Neutrophil (primary cell): ENCODE measurements around the gene FXN.

ENCODE experiments used
- H3K27ac ChIP-seq: fragments of 200-600 bp; sonication (generic); 2 replicates; pipeline ENCODE4 v1.5.1; 2016; ENCODE audit warnings: mild to moderate bottlenecking, moderate library complexity
- H3K27me3 ChIP-seq: fragments of 200-600 bp; sonication (generic); 2 replicates; pipeline ENCODE4 v1.6.0; 2016; ENCODE audit warnings: mild to moderate bottlenecking
- H3K36me3 ChIP-seq: fragments of 200-600 bp; sonication (generic); 2 replicates; pipeline ENCODE4 v1.5.1; 2017
- H3K4me1 ChIP-seq, 2 experiments: fragments of 200-600 bp in 1 of 2; sonication (generic) in 1 of 2; 1 replicate in 1 of 2; 2 replicates in 1 of 2; pipeline versions ENCODE4 v1.5.1 to v1.6.1; 2013 to 2016; ENCODE audit warnings: low read depth in 1 of 2, low read length in 1 of 2, mild to moderate bottlenecking in 1 of 2, moderate library complexity in 1 of 2; ENCODE audit not compliant: control insufficient read depth in 1 of 2, insufficient read depth in 1 of 2
- H3K4me3 ChIP-seq, 2 experiments: fragments of 200-600 bp in 1 of 2; sonication (generic) in 1 of 2; 1 replicate in 1 of 2; 2 replicates in 1 of 2; pipeline ENCODE4 v1.5.1; 2013 to 2016; ENCODE audit warnings: low read depth in 1 of 2, low read length in 1 of 2, mild to moderate bottlenecking in 1 of 2, moderate library complexity in 1 of 2
- H3K9me3 ChIP-seq: fragments of 200-600 bp; sonication (generic); 2 replicates; pipeline ENCODE4 v1.5.1; 2016
- TF ChIP-seq, protein P1 (sequence below): fragments of 200-600 bp; sonication (generic); IDR thresholded peaks from 2 replicates; pipeline ENCODE4 v1.5.1; 2016; ENCODE audit warnings: antibody characterized with exemption

FXN gene

DNA sequence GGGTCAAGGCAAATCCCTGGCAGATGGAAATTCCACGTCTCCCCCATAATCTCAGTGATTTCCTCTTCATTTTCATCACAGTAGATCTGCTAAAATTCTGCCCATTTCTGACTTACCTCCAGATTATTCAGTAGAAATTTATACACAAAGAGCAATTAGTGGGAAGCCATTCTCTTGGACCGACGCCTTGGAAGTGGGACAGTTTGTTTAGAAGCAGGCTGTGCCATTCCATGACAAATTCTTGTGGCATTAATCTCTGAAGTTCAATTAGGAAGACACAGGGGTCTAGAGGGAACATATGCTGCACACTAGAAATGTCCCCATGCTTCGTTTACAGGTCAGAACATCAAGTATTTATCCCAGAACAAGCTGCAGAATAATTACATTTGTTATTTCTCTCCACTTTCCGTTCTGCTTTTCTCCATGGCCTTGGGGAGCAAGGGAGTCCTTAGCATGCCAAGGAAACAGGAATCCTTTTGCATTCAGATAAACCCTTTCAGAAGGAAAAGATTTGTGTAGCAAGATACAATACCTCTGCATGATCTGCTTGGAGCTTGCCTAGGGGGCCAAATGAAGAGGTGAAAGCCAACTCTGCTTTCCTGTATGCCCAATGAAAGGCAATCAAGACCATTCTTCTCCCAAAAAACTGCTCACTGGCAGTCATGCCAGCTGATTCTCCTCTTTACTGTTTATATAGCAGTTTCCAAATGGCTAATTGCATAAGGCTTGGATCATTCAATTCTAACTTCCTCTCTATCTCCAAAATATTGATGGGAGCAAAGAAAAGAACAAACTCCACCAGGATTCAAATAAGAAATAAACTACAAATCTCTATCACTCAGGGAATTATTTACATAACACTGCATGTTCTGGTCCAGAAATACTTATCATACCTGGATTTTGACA, 19.1 kb upstream of the FXN start:
- H3K4me3 ChIP-seq = no peak overlapping the region
- TF ChIP-seq, protein P1, sequence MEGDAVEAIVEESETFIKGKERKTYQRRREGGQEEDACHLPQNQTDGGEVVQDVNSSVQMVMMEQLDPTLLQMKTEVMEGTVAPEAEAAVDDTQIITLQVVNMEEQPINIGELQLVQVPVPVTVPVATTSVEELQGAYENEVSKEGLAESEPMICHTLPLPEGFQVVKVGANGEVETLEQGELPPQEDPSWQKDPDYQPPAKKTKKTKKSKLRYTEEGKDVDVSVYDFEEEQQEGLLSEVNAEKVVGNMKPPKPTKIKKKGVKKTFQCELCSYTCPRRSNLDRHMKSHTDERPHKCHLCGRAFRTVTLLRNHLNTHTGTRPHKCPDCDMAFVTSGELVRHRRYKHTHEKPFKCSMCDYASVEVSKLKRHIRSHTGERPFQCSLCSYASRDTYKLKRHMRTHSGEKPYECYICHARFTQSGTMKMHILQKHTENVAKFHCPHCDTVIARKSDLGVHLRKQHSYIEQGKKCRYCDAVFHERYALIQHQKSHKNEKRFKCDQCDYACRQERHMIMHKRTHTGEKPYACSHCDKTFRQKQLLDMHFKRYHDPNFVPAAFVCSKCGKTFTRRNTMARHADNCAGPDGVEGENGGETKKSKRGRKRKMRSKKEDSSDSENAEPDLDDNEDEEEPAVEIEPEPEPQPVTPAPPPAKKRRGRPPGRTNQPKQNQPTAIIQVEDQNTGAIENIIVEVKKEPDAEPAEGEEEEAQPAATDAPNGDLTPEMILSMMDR = no peak
- peaks cover 20% of the 10 kb centered on the region for H3K27me3 ChIP-seq
- no peaks in the 10 kb centered on the region for H3K4me1 ChIP-seq
- H3K36me3 ChIP-seq = no peaks in the 10 kb centered on the region
- H3K27ac ChIP-seq = no peak overlapping the region
- H3K9me3 ChIP-seq = no peaks in the 10 kb centered on the region

DNA sequence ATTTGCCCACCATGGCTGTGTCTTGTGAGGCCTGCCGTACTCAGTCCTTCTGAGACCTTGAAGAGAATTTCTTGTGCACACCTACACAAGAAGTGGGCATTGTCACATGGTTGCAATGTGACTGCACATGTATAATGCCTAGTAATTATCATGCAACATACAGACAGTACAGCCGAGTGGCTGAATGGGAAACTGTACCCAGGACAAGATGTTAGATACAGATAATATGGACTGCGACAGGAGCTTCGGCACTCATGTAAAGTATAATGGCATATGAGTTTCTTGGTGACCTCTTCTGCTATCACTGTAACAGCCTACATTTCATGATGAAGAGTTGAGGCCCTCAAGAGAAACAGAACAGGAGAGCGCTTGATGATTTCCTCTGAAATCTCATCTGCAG, 16.8 kb upstream of the FXN start:
- H3K36me3 ChIP-seq = no peaks in the 10 kb centered on the region
- no peak overlapping the region for H3K27ac ChIP-seq
- TF ChIP-seq, protein P1 = no peak
- no peaks in the 10 kb centered on the region for H3K27me3 ChIP-seq
- H3K4me3 ChIP-seq = no peak overlapping the region
- H3K4me1 ChIP-seq = no peaks in the 10 kb centered on the region
- no peaks in the 10 kb centered on the region for H3K9me3 ChIP-seq

DNA sequence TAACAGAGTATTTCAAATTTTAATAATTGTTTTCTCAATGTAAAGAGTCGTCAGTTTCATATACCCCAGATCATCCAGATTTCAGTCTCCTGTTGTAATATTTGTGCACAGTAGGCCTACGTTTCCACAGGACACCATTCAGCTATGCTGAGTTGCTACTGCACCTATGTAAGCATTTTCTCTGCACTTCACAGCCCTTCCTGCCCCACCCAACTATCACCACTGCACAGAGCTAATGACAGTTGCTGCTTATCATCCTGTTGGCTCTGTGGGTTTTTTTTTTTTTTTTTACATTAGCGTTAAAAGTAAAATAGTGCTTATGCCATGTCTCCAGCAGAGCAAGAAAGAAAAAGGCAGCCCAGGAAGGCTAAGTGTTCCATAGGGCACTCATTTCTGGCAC, 15.7 kb upstream of the FXN start:
- H3K4me3 ChIP-seq = no peak overlapping the region
- H3K36me3 ChIP-seq = no peaks in the 10 kb centered on the region
- H3K27ac ChIP-seq = no peak overlapping the region
- TF ChIP-seq, protein P1 = no peak
- no peaks in the 10 kb centered on the region for H3K27me3 ChIP-seq
- H3K9me3 ChIP-seq = no peaks in the 10 kb centered on the region
- H3K4me1 ChIP-seq = no peaks in the 10 kb centered on the region

DNA sequence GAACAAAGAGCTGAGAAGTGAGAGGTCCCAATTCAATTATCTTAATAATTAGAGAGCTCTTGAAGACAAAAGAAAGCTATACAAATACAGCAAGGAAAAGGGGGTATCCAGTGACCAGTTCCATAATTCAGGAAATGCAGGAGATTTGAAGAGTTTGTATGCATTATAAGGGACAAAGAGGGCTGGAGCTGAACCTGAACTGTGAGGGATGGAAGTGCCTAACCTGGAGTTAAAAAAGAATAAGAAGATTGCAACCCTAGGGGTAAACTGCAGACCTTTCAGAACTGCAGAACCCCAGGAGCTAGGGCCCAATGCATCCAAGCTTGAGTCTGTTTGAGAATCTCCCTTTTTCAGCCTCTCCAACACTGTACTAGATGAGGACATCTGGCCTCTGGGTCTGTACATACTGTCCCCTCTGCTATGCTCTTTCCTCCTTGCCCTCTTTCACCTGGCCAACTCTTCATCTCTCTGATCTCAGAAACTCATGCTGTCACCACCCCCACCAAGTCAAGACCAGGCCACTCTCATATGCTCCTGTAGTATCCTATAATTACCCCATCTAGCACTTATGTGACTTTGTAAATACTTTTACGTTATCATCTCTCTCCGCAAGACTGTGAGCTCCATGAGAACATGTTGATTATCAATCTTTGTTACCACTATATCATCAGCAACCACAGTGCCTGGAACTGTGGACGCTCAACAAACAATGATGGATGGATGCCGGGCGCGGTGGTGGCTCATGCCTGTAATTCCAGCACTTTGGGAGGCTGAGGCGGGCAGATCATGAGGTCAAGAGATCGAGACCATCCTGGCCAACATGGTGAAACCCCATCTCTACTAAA, 15.0 kb upstream of the FXN start:
- Histone ChIP-seq H3K36me3 (no peaks in the 10 kb centered on the region), H3K4me1 (no peaks in the 10 kb centered on the region), H3K9me3 (no peaks in the 10 kb centered on the region), H3K27me3 (no peaks in the 10 kb centered on the region), H3K27ac (no peak overlapping the region), H3K4me3 (no peak overlapping the region)
- TF ChIP-seq, protein P1 = no peak

DNA sequence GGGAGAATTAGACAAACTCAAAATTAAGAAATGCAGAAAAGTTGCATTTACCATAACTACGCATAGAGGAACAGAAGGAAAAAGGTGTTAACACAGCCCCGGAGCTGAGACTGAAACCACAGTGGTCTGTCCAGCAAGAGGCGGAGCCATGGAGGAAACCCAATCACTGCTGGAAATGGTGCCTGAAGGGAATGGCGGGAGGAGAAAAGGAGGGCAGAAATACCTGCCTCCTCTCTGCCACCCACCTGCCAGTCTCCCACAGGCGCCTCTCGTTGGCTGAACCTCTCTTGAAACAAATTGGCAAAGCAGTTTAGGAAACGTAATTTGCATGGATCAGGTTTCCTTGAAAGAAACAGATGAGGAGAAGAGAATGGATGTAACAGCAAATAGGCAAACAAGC, 11.9 kb upstream of the FXN start:
- no peaks in the 10 kb centered on the region for H3K27me3 ChIP-seq
- no peak overlapping the region for H3K27ac ChIP-seq
- no peaks in the 10 kb centered on the region for H3K36me3 ChIP-seq
- TF ChIP-seq, protein P1 = no peak
- H3K9me3 ChIP-seq = no peaks in the 10 kb centered on the region
- H3K4me1 ChIP-seq = peaks cover 11 to 12% of the 10 kb centered on the region in 2 experiments
- no peak overlapping the region for H3K4me3 ChIP-seq
